Right lobe of liver (tissue), 4 donors: Measurements from ENCODE around the gene GPR45.

Experiments
- CTCF ChIP-seq, 4 donors: fragments of 200-600 bp in 3 of 4; fragments of 450-650 bp in 1 of 4; IDR thresholded peaks; one replicate each; pipeline versions ENCODE4 v1.5.1 to v1.8.0; 2016 to 2022; ENCODE audit warnings: antibody characterized with exemption in 4 of 4, mild to moderate bottlenecking in 2 of 4
- POLR2A ChIP-seq: fragments of 450-650 bp; IDR thresholded peaks from one replicate; pipeline ENCODE4 v1.6.1; 2017; ENCODE audit warnings: antibody characterized with exemption, mild to moderate bottlenecking
- donor health status: DM: no; HTN: no; CAD: no.
- donor health status: DM: no; HTN: no; CAD: no.
- donor health status: DM: no; HTN: yes; CAD: no.

- no peak for TF ChIP-seq CTCF (IDR thresholded peaks at IDR 0.05)
- TF ChIP-seq POLR2A, result no peak
These were observed 8.3 kb downstream of the GPR45 start for GRCh38 chr2:105249891-105250290.
